Activated naive CD8-positive, alpha-beta T cell (primary cell): ENCODE data around the gene KIF25.

Experiments used
- H3K27ac Mint-ChIP-seq: one replicate; pipeline ENCODE4 v1.8.0; 2021; ENCODE audit warnings: mixed read lengths
- H3K27me3 Mint-ChIP-seq: one replicate; pipeline ENCODE4 v1.8.0; 2021; ENCODE audit warnings: mixed read lengths
- H3K36me3 Mint-ChIP-seq: one replicate; pipeline ENCODE4 v1.8.0; 2021; ENCODE audit warnings: mixed read lengths
- H3K4me1 Mint-ChIP-seq: one replicate; pipeline ENCODE4 v1.8.0; 2021; ENCODE audit warnings: low read depth, mixed read lengths
- H3K4me3 Mint-ChIP-seq: one replicate; pipeline ENCODE4 v1.8.0; 2021; ENCODE audit warnings: mild to moderate bottlenecking, mixed read lengths
- H3K9me3 Mint-ChIP-seq: one replicate; pipeline ENCODE4 v1.8.0; 2021; ENCODE audit warnings: low read depth, mixed read lengths

The KIF25 gene

DNA sequence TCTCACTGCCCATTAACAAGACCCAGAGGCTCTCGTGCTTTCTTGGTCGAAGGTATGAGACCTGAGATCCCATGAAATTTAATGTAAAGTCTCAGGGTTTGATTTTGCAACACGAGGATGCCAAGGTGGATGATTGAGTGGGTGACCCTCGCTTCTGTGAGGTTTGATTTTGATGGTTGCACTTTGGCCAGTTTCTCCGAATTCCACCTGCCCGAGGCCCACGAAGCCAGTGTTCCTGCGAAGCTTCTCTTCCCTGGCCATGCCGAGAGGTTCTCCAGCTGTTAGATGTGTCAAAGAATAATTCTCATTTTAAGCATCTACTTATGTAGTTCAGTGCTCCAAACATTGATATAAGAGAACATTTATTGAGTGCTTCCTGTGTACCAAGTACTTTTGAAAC is at the start of gene KIF25:
KIF25 (plus strand) TSS at position 30 of the 400 bp plus-strand sequence. CDS start 31,915 bp downstream, outside the sequence.
- H3K27ac Mint-ChIP-seq, result no peak within 1 kb of the TSS
- no peak within 1 kb of the TSS for H3K4me3 Mint-ChIP-seq
- H3K27me3 Mint-ChIP-seq, result peaks cover 4% of the 10 kb centered on the region
- no peaks in the 10 kb centered on the region for H3K36me3 Mint-ChIP-seq
- H3K4me1 Mint-ChIP-seq, result peaks cover 2% of the 10 kb centered on the region
- H3K9me3 Mint-ChIP-seq, result no peaks in the 10 kb centered on the region

GRCh38 chr6:167947716-167948115 is 49.8 kb upstream of the KIF25 start:
- Mint-ChIP-seq H3K36me3 (peaks cover 4% of the 10 kb centered on the region), H3K27ac (no peak overlapping the region), H3K27me3 (no peaks in the 10 kb centered on the region), H3K4me1 (no peaks in the 10 kb centered on the region), H3K4me3 (no peak overlapping the region), H3K9me3 (no peaks in the 10 kb centered on the region)

DNA sequence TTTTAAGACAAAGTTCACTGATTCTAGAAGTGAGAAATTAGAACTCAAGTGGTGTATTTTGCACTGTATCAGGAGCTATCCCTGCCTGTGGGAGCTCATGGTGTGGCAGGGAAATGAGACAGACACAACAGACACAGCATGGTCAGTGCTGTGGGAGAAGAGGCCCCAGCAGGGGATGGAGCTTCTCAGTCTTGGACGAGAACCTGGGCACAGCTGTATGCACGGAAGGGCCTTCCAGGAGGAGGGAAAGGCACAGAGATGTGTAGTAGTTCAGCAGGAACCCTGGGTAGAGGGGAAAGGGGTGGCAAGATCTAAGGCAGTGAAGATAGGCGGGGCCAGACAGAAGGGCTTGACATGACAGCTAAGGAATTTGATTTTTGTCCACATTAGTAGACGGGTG is 48.8 kb upstream of the KIF25 start:
- Mint-ChIP-seq H3K36me3 (peaks cover 4% of the 10 kb centered on the region), H3K27me3 (no peaks in the 10 kb centered on the region)

GRCh38 chr6:167949121-167949684 is 48.3 kb upstream of the KIF25 start:
- Mint-ChIP-seq H3K36me3 (peaks cover 4% of the 10 kb centered on the region), H3K27ac (no peak overlapping the region), H3K4me3 (no peak overlapping the region), H3K4me1 (no peaks in the 10 kb centered on the region), H3K27me3 (no peaks in the 10 kb centered on the region), H3K9me3 (no peaks in the 10 kb centered on the region)

More for the DNA sequence above, 48.8 kb upstream of the KIF25 start:
- Mint-ChIP-seq H3K4me1 (no peaks in the 10 kb centered on the region), H3K4me3 (no peak overlapping the region), H3K9me3 (no peaks in the 10 kb centered on the region), H3K27ac (no peak overlapping the region)

DNA sequence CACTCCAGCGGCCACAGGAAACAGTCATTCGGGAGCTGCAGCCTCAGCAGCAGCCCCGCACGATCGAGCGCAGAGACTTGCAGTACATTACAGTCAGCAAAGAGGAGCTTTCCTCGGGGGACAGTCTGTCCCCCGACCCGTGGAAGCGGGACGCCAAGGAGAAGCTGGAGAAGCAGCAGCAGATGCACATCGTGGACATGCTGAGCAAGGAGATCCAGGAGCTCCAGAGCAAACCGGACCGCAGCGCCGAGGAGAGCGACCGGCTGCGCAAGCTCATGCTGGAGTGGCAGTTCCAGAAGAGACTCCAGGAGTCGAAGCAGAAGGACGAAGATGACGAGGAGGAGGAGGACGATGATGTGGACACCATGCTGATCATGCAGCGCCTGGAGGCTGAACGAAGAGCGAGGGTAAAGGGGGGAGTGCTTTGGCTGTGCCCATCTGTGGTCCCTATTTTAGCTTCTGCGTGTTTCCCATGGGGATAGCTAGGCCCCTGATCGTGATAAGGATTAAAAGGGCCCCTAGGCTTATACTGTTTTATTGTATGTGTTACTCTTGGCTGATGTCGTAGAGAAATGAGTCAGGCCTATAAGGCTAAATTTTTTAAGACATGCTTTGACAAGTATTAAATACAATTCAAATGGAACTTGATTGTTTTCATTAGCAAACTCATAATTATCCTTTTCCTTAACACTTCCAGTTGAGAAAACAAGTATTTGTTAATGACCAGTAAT is 45.5 kb upstream of the KIF25 start:
- Mint-ChIP-seq H3K4me3 (no peak overlapping the region), H3K27ac (no peak overlapping the region), H3K36me3 (peaks cover 4% of the 10 kb centered on the region), H3K4me1 (no peaks in the 10 kb centered on the region), H3K27me3 (no peaks in the 10 kb centered on the region), H3K9me3 (no peaks in the 10 kb centered on the region)

DNA sequence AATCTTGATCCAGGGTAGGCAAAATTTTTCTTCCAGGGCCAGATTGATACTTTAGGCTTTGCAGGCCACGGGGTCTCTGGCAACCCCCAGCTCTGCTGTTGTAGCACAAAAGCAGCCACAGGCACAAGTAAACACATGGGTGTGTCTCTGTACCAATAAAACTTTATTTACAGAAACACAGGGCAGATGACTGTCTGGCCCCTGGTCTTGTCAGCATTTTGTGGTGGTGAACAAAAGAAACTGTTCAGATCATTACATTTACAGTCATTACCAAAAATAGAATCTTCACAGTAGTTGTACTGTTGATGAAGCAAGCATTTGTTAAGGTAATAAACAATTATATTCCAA is 45.0 kb upstream of the KIF25 start:
- no peaks in the 10 kb centered on the region for H3K9me3 Mint-ChIP-seq
- H3K4me1 Mint-ChIP-seq, result no peaks in the 10 kb centered on the region
- no peaks in the 10 kb centered on the region for H3K27me3 Mint-ChIP-seq
- H3K27ac Mint-ChIP-seq, result no peak overlapping the region
- H3K4me3 Mint-ChIP-seq, result no peak overlapping the region
- H3K36me3 Mint-ChIP-seq, result peaks cover 4% of the 10 kb centered on the region

DNA sequence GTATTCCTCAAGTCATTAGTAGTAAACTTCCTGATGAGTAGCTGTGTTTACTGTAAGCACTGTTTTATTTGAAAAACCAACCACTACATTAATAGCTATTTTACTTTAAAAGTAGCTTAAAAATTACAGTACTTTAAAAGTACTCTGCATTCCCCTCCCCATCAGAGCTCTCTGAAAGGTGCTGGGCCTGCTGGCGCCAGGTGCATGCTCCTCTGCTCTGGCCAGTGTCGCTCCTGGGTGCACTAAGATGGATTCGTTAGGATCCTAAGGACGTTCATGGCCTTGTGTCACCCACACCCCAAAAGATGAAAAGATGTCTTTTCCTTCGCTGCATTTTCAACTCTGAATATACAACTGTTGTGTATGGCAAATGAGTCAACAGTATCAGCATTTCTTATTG is 43.9 kb upstream of the KIF25 start:
- Mint-ChIP-seq H3K4me3 (no peak overlapping the region), H3K27ac (no peak overlapping the region), H3K36me3 (peaks cover 4% of the 10 kb centered on the region), H3K27me3 (no peaks in the 10 kb centered on the region), H3K4me1 (no peaks in the 10 kb centered on the region), H3K9me3 (no peaks in the 10 kb centered on the region)

- Mint-ChIP-seq H3K4me3 (no peak overlapping the region), H3K4me1 (no peaks in the 10 kb centered on the region), H3K27me3 (no peaks in the 10 kb centered on the region), H3K36me3 (peaks cover 4% of the 10 kb centered on the region), H3K27ac (no peak overlapping the region), H3K9me3 (no peaks in the 10 kb centered on the region)
Observed at GRCh38 chr6:167954151-167954550, 43.3 kb upstream of the KIF25 start.

- Mint-ChIP-seq H3K4me1 (no peaks in the 10 kb centered on the region), H3K36me3 (peaks cover under 1% of the 10 kb centered on the region), H3K27me3 (no peaks in the 10 kb centered on the region), H3K27ac (no peak overlapping the region), H3K4me3 (no peak overlapping the region), H3K9me3 (no peaks in the 10 kb centered on the region)
Observed at GRCh38 chr6:167956491-167956890, 41.0 kb upstream of the KIF25 start.

GRCh38 chr6:167956983-167957492 is 40.4 kb upstream of the KIF25 start:
- Mint-ChIP-seq H3K4me1 (no peaks in the 10 kb centered on the region), H3K27me3 (no peaks in the 10 kb centered on the region)

DNA sequence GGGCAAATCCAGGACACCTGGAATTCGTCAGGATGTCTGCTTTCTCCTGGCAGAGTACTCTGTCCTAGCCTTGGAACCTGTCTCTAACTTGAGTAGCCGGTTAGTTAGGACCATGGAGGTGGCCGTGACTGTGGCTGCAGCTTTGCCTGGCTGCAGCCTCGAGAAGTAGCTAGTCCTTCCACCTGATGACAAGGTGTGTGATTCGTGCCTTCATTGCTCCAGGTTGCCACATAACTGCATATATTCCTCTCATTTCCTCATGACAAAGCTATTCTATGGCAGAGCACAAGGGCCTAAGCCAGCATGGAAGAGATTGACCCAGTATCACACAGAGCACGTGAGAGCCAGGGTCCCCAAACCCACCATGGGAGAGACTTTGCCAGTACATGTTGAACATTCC is 39.8 kb upstream of the KIF25 start:
- Mint-ChIP-seq H3K27ac (no peak overlapping the region), H3K36me3 (peaks cover 2% of the 10 kb centered on the region), H3K27me3 (no peaks in the 10 kb centered on the region), H3K4me3 (no peak overlapping the region), H3K4me1 (no peaks in the 10 kb centered on the region), H3K9me3 (no peaks in the 10 kb centered on the region)

More at GRCh38 chr6:167956983-167957492, 40.4 kb upstream of the KIF25 start:
- Mint-ChIP-seq H3K9me3 (no peaks in the 10 kb centered on the region), H3K27ac (no peak overlapping the region), H3K4me3 (no peak overlapping the region), H3K36me3 (peaks cover 2% of the 10 kb centered on the region)

DNA sequence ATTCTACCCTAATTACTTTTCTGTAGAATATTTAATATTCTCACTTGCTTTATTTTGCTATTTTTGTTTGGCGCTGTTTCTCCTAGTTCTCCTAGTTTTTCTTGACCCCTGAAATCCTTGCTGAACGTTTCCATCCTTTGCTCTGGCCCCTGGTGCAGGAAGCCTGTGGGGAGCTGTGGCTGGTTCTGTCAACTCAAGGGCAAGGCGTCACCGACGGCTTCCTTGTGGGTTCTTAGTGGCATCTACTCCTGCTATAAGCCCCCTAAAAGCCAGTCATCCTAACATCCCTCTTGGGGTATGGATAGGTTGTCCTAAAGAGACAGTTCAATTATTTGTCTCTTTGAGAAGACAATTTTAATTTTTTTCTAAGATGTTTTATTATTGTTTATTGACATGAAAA is 36.9 kb upstream of the KIF25 start:
- Mint-ChIP-seq H3K9me3 (no peaks in the 10 kb centered on the region), H3K27me3 (no peaks in the 10 kb centered on the region), H3K36me3 (peaks cover 2% of the 10 kb centered on the region), H3K4me3 (no peak overlapping the region), H3K27ac (no peak overlapping the region), H3K4me1 (no peaks in the 10 kb centered on the region)

DNA sequence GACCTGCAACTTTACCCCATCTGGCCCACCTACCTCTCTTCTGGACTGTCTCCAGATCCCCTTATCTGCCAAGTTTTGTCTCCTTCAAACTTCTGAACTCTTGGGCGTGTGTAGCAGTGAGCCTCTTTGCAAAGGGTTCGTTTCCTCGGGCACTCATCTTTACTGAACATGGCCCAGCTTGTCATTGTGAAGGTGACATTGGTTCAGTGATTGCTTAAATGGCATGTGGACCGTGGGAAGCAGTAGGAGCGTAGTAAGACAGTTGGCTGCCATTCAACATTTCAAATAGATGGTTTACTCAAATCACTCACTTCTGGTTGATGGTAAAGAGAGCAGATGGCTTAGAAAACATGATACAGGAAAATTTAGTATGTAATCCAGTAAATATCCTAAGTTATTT is 34.8 kb upstream of the KIF25 start:
- H3K4me1 Mint-ChIP-seq, result no peaks in the 10 kb centered on the region
- no peaks in the 10 kb centered on the region for H3K27me3 Mint-ChIP-seq
- no peaks in the 10 kb centered on the region for H3K9me3 Mint-ChIP-seq
- H3K36me3 Mint-ChIP-seq, result peaks cover 6% of the 10 kb centered on the region
- H3K27ac Mint-ChIP-seq, result no peak overlapping the region
- no peak overlapping the region for H3K4me3 Mint-ChIP-seq

GRCh38 chr6:167963589-167964057 is 33.8 kb upstream of the KIF25 start:
- no peaks in the 10 kb centered on the region for H3K4me1 Mint-ChIP-seq
- no peak overlapping the region for H3K27ac Mint-ChIP-seq
- no peaks in the 10 kb centered on the region for H3K9me3 Mint-ChIP-seq
- H3K4me3 Mint-ChIP-seq, result no peak overlapping the region
- H3K36me3 Mint-ChIP-seq, result peaks cover 6% of the 10 kb centered on the region
- H3K27me3 Mint-ChIP-seq, result no peaks in the 10 kb centered on the region

GRCh38 chr6:167965592-167966539 is 31.6 kb upstream of the KIF25 start:
- no peaks in the 10 kb centered on the region for H3K9me3 Mint-ChIP-seq
- H3K27me3 Mint-ChIP-seq, result no peaks in the 10 kb centered on the region
- H3K27ac Mint-ChIP-seq, result no peak overlapping the region
- H3K4me1 Mint-ChIP-seq, result no peaks in the 10 kb centered on the region
- H3K36me3 Mint-ChIP-seq, result peaks cover 6% of the 10 kb centered on the region
- no peak overlapping the region for H3K4me3 Mint-ChIP-seq
